IPS DF 19.7 (cell line): Measurements from ENCODE around the gene ROGDI.
A peak's percentile ranks its signal among the peaks of the same experiment; 100 is the strongest.

Experiments used
- DNase-seq: peaks from one replicate; pipeline ENCODE4 v3.0.0-alpha.2; 2013; ENCODE audit warnings: low read depth, low spot score

Gene ROGDI

GRCh38 chr16:4767872-4768548 is 34.4 kb downstream of the ROGDI start:
- no peak for DNase-seq

- peak; percentile 94 for DNase-seq
Observed at GRCh38 chr16:4766875-4767628, 35.4 kb downstream of the ROGDI start, which contains the start of gene ZNF500. TSS of gene ZNF500 (minus strand) at chr16:4767162. CDS start at chr16:4765978, 1,184 bp downstream.

- no peak for DNase-seq
Observed at GRCh38 chr16:4765511-4766474, 36.6 kb downstream of the ROGDI start.

- DNase-seq, result no peak
Observed at GRCh38 chr16:4763791-4764190, 38.6 kb downstream of the ROGDI start.

GRCh38 chr16:4762205-4762604 is 40.2 kb downstream of the ROGDI start:
- no peak for DNase-seq

- DNase-seq, result no peak
Observed at GRCh38 chr16:4760221-4760910, 42.1 kb downstream of the ROGDI start.

GRCh38 chr16:4755687-4756086 is 46.7 kb downstream of the ROGDI start:
- DNase-seq, result no peak

- no peak for DNase-seq
Observed at GRCh38 chr16:4754865-4755264, 47.6 kb downstream of the ROGDI start.

GRCh38 chr16:4753227-4753626 is 49.2 kb downstream of the ROGDI start:
- DNase-seq, result no peak

GRCh38 chr16:4752351-4753100 is 49.9 kb downstream of the ROGDI start:
- no peak for DNase-seq

GRCh38 chr16:4750896-4751295 is 51.5 kb downstream of the ROGDI start:
- no peak for DNase-seq

- no peak for DNase-seq
Observed at GRCh38 chr16:4749700-4750257, 52.7 kb downstream of the ROGDI start.

- DNase-seq, result no peak
Observed at GRCh38 chr16:4748682-4749411, 53.6 kb downstream of the ROGDI start.

- DNase-seq, result no peak
Observed at GRCh38 chr16:4747906-4748681, 54.3 kb downstream of the ROGDI start.

GRCh38 chr16:4746991-4747574 is 55.4 kb downstream of the ROGDI start:
- DNase-seq, result no peak
